Esophagus squamous epithelium (tissue), 4 donors: ENCODE data around the gene DUSP15.

ENCODE experiments used
- CTCF ChIP-seq, 6 experiments: fragments of 450-650 bp in 4 of 6; fragments of 200-600 bp in 2 of 6; sonication (generic) in 2 of 6; IDR thresholded peaks; one replicate each; pipeline ENCODE4 v1.5.1; 2016 to 2019; ENCODE audit warnings: antibody characterized with exemption in 6 of 6, mild to moderate bottlenecking in 4 of 6, moderate library complexity in 4 of 6
- POLR2A ChIP-seq, 4 donors: fragments of 450-650 bp; IDR thresholded peaks; one replicate each; pipeline ENCODE4 v1.6.1; 2017; ENCODE audit warnings: antibody characterized with exemption in 4 of 4, mild to moderate bottlenecking in 4 of 4, moderate library complexity in 3 of 4

DNA sequence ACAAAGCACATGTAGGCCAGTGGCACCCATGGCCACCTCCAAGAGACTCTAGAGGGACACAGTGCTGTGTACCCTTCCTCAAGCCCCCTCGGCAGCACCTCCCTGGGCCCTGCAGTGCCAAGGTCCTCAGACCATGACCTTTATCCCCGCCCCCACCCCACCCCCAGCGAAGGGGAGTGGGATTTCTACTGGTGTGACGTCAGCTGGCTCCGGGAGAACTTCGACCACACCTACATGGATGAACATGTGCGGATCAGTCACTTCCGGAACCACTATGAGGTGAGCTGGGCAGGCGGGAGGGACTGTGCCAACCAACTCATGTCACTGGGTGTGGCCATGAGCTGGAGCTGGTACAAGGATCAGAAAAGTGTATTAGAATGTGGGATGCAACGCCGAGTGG is 38.1 kb upstream of the DUSP15 start:
- TF ChIP-seq CTCF (IDR thresholded peaks at IDR 0.05) (no peak), POLR2A (IDR thresholded peaks at IDR 0.05) (no peak)
